Activated T-cell treated with anti-CD3 and anti-CD28 coated beads, Interleukin-2, amount 50 U/mL, for 1 hour (primary cell): ENCODE results near the gene TMEM170A.

Source experiments
- DNase-seq: peaks from one replicate; pipeline ENCODE4 v3.0.0-alpha.2; 2020

The TMEM170A gene

DNA sequence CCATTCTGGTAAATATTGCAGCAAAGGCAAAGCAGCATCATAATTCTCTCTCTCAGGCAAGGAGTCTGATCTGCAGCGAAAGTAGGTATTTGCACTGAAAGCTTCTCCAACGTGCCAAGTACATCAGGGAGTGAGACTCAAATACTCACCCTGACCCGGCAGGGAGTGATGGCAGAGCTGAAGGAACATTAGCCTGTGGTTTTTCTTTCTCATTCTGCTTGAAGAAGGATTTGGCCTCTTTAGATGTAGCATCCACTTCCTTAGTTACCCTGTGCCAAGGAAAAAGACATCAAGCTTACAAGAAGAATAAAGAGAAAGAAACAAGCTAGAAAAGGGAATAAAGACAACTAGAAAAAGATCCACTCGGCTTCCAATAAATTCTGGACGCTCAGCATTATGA lies 69.5 kb downstream of the TMEM170A start:
- no peak for DNase-seq
